ENCODE results near the gene BUD31. TPM values are rescaled to one million over a fixed set of nuclear protein-coding genes. Genes with fewer than 3 reads are reported as not detected.
"Not testable (repeated sequence)": the region's sequence is repeated elsewhere in the genome, so short reads cannot be mapped to it uniquely, and the experiment has no call there.

BUD31 gene
- total RNA-seq, 2 experiments from 2014 or later = 147 to 153 TPM

- H3K27ac Mint-ChIP-seq = peak overlapping the region; percentile 87
- intact Hi-C loops (cut with DNase I, micrococcal nuclease) = loop anchor here (1.0 to 10.0 kb wide), 8 partner anchors 17 to 265 kb away; partner anchors contain the start of genes ARPC1A (in 1 of the 2), ATP5MF (in 1 of the 2), SMURF1 (in 1 of the 2) and ZKSCAN5 (in 1 of the 2)
- Histone ChIP-seq H3K4me1 (ENCODE audit: insufficient read depth, low read length) (peaks cover 46% of the 10 kb centered on the region), H3K36me3 (ENCODE audit: insufficient read depth, low read length) (peaks cover 46% of the 10 kb centered on the region), H3K27ac (ENCODE audit: low read depth in 1 of 2, low read length in 2 of 2) (peak overlapping the region; percentile 98 to 99), H3K9me3 (ENCODE audit: control insufficient read depth in 1 of 2, insufficient read depth in 1 of 2, low read length in 2 of 2) (no peaks in the 10 kb centered on the region), H3K4me3 (ENCODE audit: low read length) (peak overlapping the region; percentile 99), H3K27me3 (ENCODE audit: control insufficient read depth in 1 of 2, insufficient read depth in 2 of 2, low read length in 2 of 2) (no peaks in the 10 kb centered on the region)
- POLR2A ChIA-PET = interaction anchor here (0.7 to 4.2 kb wide), 6 partner anchors 10 to 91 kb away, joined by 3 to 105 read pairs (median 23); partner anchors contain the start of genes ARPC1B and ZNF394
- CTCF ChIA-PET = no interaction called here
- DNase-seq = peak in 2 of 14 experiments; percentile 50 to 53
- H3K4me1 Mint-ChIP-seq (ENCODE audit: low read depth) = peaks cover 50% of the 10 kb centered on the region
- H3K27me3 Mint-ChIP-seq = no peaks in the 10 kb centered on the region
- H3K36me3 Mint-ChIP-seq (ENCODE audit: low read depth) = peaks cover 72% of the 10 kb centered on the region
- TF ChIP-seq, protein P1, sequence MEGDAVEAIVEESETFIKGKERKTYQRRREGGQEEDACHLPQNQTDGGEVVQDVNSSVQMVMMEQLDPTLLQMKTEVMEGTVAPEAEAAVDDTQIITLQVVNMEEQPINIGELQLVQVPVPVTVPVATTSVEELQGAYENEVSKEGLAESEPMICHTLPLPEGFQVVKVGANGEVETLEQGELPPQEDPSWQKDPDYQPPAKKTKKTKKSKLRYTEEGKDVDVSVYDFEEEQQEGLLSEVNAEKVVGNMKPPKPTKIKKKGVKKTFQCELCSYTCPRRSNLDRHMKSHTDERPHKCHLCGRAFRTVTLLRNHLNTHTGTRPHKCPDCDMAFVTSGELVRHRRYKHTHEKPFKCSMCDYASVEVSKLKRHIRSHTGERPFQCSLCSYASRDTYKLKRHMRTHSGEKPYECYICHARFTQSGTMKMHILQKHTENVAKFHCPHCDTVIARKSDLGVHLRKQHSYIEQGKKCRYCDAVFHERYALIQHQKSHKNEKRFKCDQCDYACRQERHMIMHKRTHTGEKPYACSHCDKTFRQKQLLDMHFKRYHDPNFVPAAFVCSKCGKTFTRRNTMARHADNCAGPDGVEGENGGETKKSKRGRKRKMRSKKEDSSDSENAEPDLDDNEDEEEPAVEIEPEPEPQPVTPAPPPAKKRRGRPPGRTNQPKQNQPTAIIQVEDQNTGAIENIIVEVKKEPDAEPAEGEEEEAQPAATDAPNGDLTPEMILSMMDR (IDR thresholded peaks at IDR 0.05) = no peak
- H3K4me3 Mint-ChIP-seq = peak overlapping the region; percentile 93
- no peak for ATAC-seq (ENCODE audit: poor library complexity)
- no peaks in the 10 kb centered on the region for H3K9me3 Mint-ChIP-seq
Measured at GRCh38 chr7:99409806-99410205, 1.0 kb downstream of the BUD31 start.

DNA sequence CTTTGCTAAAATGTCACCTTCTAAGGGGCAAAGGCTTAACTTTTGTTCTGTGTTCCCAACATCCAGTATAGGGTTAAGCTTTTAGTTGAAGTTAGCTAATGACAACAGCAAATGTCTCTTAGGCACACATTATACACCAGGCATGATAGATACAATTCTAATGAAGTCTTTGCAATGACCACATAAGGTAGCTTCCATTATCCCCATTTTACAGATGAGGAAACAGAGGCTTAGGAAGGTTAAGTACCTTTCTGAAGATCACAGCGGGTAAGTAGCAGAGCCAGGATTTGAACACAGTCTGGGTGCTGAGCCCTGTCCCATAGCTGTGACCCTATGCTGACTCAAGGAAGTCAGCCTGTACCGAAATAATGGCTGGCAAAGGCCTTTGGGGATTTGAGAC, 1.9 kb downstream of the BUD31 start:
- DNase-seq = no peak
- H3K27ac Mint-ChIP-seq = peak overlapping the region; percentile 87
- peaks cover 43% of the 10 kb centered on the region for H3K4me1 ChIP-seq (ENCODE audit: insufficient read depth, low read length)
- intact Hi-C loops (cut with DNase I, micrococcal nuclease) = loop anchor here in 1 of 2 experiments (10.0 kb wide), 1 partner anchor 266 kb away; the partner anchor contains the start of gene SMURF1
- ChIA-PET CTCF (no interaction called here), POLR2A (interaction anchor here (3.5 to 4.2 kb wide), 2 partner anchors 18 to 36 kb away, joined by 25 to 105 read pairs; partner anchors contain the start of gene ARPC1B)
- peak overlapping the region; percentile 93 for H3K4me3 Mint-ChIP-seq
- peaks cover 80% of the 10 kb centered on the region for H3K36me3 Mint-ChIP-seq (ENCODE audit: low read depth)
- TF ChIP-seq, protein P1 (IDR thresholded peaks at IDR 0.05) = no peak
- H3K9me3 ChIP-seq (ENCODE audit: control insufficient read depth in 1 of 2, insufficient read depth in 1 of 2, low read length in 2 of 2) = no peaks in the 10 kb centered on the region
- peaks cover 51% of the 10 kb centered on the region for H3K36me3 ChIP-seq (ENCODE audit: insufficient read depth, low read length)
- no peak for ATAC-seq (ENCODE audit: poor library complexity)
- peaks cover 50% of the 10 kb centered on the region for H3K4me1 Mint-ChIP-seq (ENCODE audit: low read depth)
- H3K27me3 ChIP-seq (ENCODE audit: control insufficient read depth in 1 of 2, insufficient read depth in 2 of 2, low read length in 2 of 2) = no peaks in the 10 kb centered on the region
- H3K27ac ChIP-seq (ENCODE audit: low read depth in 1 of 2, low read length in 2 of 2) = no peak overlapping the region
- H3K4me3 ChIP-seq (ENCODE audit: low read length) = no peak overlapping the region
- H3K9me3 Mint-ChIP-seq = no peaks in the 10 kb centered on the region
- H3K27me3 Mint-ChIP-seq = no peaks in the 10 kb centered on the region

DNA sequence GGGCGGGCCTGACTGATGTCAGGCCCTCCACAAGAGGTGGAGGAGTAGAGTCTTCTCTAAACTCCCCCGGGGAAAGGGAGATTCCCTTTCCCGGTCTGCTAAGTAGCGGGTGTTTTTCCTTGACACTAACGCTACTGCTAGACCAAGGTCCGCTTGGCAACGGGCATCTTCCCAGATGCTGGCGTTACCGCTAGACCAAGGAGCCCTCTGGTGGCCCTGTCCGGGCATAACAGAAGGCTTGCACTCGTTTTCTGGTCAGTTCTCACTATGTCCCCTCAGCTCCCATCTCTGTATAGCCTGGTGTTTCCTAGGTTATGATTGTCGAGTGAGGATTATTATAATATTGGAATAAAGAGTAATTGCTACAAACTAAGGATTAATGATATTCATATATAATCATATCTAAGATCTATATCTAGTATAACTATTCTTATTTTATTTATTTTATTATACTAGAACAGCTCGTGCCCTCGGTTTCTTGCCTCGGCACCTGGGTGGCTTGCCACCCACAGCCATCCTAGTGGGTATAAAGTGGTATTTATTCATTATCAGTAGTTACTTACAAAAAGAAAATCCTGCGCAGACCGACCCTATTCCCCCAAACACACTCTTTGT, 6.9 kb downstream of the BUD31 start:
- peaks cover 90% of the 10 kb centered on the region for H3K36me3 Mint-ChIP-seq (ENCODE audit: low read depth)
- peak in 4 of 14 experiments; percentile 15 to 47 (median 27) for DNase-seq
- CTCF ChIA-PET = interaction anchor here (1.0 to 1.7 kb wide), 3 partner anchors 8 to 50 kb away, joined by 3 to 4 read pairs (median 3); no protein-coding TSS in a partner anchor
- H3K4me1 Mint-ChIP-seq (ENCODE audit: low read depth); ATAC-seq (ENCODE audit: poor library complexity); POLR2A ChIA-PET; H3K4me3 ChIP-seq (ENCODE audit: low read length); H3K9me3 ChIP-seq (ENCODE audit: control insufficient read depth in 1 of 2, insufficient read depth in 1 of 2, low read length in 2 of 2); H3K4me3 Mint-ChIP-seq; H3K27ac ChIP-seq (ENCODE audit: low read depth in 1 of 2, low read length in 2 of 2); H3K27ac Mint-ChIP-seq; H3K4me1 ChIP-seq (ENCODE audit: insufficient read depth, low read length); H3K27me3 ChIP-seq (ENCODE audit: control insufficient read depth in 1 of 2, insufficient read depth in 2 of 2, low read length in 2 of 2); H3K27me3 Mint-ChIP-seq; H3K9me3 Mint-ChIP-seq: not testable (repeated sequence)
- H3K36me3 ChIP-seq (ENCODE audit: insufficient read depth, low read length) = peaks cover 92% of the 10 kb centered on the region
- TF ChIP-seq, protein P1 (IDR thresholded peaks at IDR 0.05) = peak; percentile 47
- intact Hi-C loops (cut with DNase I, micrococcal nuclease) = loop anchor here in 1 of 2 experiments (2.0 to 10.0 kb wide), 2 partner anchors 51 to 271 kb away; partner anchors contain the start of gene SMURF1

All from CD4-positive, alpha-beta T cell (primary cell).